ENCODE data around the gene CDCP1.
A peak's percentile ranks its signal among the peaks of the same experiment; 100 is the strongest.

The CDCP1 gene

GRCh38 chr3:45137656-45138181 is 8.5 kb downstream of the CDCP1 start:
- no peak for DNase-seq (ENCODE audit: low spot score)

- peak; percentile 65 for DNase-seq (ENCODE audit: low spot score)
Observed at GRCh38 chr3:45135959-45136358, 10.2 kb downstream of the CDCP1 start.

- DNase-seq (ENCODE audit: low spot score), result no peak
Observed at GRCh38 chr3:45134758-45135521, 11.2 kb downstream of the CDCP1 start.

- DNase-seq (ENCODE audit: low spot score), result no peak
Observed at GRCh38 chr3:45132568-45133211, 13.5 kb downstream of the CDCP1 start.

GRCh38 chr3:45131201-45131600 is 15.0 kb downstream of the CDCP1 start:
- DNase-seq (ENCODE audit: low spot score), result no peak

GRCh38 chr3:45130476-45130875 is 15.7 kb downstream of the CDCP1 start:
- no peak for DNase-seq (ENCODE audit: low spot score)

- no peak for DNase-seq (ENCODE audit: low spot score)
Observed at GRCh38 chr3:45128950-45129349, 17.2 kb downstream of the CDCP1 start.

- DNase-seq (ENCODE audit: low spot score), result no peak
Observed at GRCh38 chr3:45127130-45127822, 18.9 kb downstream of the CDCP1 start.

GRCh38 chr3:45126730-45127129 is 19.4 kb downstream of the CDCP1 start:
- no peak for DNase-seq (ENCODE audit: low spot score)

- no peak for DNase-seq (ENCODE audit: low spot score)
Observed at GRCh38 chr3:45125550-45126026, 20.6 kb downstream of the CDCP1 start.

- no peak for DNase-seq (ENCODE audit: low spot score)
Observed at GRCh38 chr3:45124956-45125355, 21.2 kb downstream of the CDCP1 start.

GRCh38 chr3:45124352-45124751 is 21.8 kb downstream of the CDCP1 start:
- DNase-seq (ENCODE audit: low spot score), result no peak

- no peak for DNase-seq (ENCODE audit: low spot score)
Observed at GRCh38 chr3:45123581-45124269, 22.5 kb downstream of the CDCP1 start.

- DNase-seq (ENCODE audit: low spot score), result no peak
Observed at GRCh38 chr3:45123030-45123429, 23.1 kb downstream of the CDCP1 start.

GRCh38 chr3:45120359-45121158 is 25.6 kb downstream of the CDCP1 start:
- no peak for DNase-seq (ENCODE audit: low spot score)

- DNase-seq (ENCODE audit: low spot score), result no peak
Observed at GRCh38 chr3:45119824-45120358, 26.3 kb downstream of the CDCP1 start.

- DNase-seq (ENCODE audit: low spot score), result no peak
Observed at GRCh38 chr3:45119376-45119775, 26.8 kb downstream of the CDCP1 start.

- no peak for DNase-seq (ENCODE audit: low spot score)
Observed at GRCh38 chr3:45118615-45119071, 27.5 kb downstream of the CDCP1 start.

- DNase-seq (ENCODE audit: low spot score), result no peak
Observed at GRCh38 chr3:45116350-45116749, 29.8 kb downstream of the CDCP1 start.

- DNase-seq (ENCODE audit: low spot score), result no peak
Observed at GRCh38 chr3:45113625-45114050, 32.5 kb downstream of the CDCP1 start.

GRCh38 chr3:45112939-45113338 is 33.2 kb downstream of the CDCP1 start:
- no peak for DNase-seq (ENCODE audit: low spot score)

Measured in pons (tissue), 1 donor.